GM12891 (cell line): ENCODE measurements around the gene DCD.

Source experiments
- POLR2AphosphoS5 ChIP-seq: IDR thresholded peaks from 2 replicates; pipeline ENCODE4 v1.6.1; 2011; ENCODE audit warnings: low read depth, low read length, control low read depth
- TAF1 ChIP-seq: IDR thresholded peaks from 2 replicates; pipeline ENCODE4 v1.6.1; 2011; ENCODE audit warnings: low read depth, low read length, control low read depth

DNA sequence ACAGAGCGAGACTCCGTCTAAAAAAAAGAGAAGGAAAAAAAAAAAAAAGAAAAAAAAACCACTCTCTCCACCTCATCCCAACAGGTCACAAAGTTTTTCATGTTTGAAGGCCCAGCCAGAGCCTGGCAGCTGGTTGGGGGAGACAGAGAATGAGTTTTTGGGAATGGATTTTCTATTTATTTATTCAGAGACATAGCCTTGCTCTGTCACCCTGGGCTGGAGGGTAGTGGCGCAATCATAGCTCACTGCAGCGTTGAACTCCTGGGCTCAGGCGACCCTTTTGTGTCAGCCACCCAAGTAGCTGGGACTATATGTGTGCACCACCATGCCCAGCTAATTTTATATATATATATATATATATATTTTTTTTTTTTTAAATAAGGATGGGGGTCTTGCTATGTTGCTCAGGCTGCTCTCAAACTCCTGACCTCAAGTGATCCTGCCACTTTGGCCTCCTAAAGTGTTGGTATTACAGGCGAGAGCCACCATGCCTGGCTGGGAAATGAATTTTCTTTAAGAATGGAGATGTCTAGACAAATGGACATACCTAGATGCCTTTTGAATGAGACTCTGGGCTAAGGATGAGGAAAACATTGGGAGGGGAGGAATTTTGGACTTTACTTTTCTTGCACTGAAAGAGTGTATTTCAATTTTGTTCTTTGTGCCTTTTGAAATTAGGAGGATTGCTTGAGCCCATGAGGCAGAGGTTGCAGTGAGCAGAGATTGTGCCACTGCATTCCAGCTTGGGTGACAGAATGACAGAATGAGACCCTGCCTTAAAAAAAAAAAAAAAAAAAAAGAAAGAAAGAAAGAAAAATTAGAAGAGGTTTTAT is 42.8 kb downstream of the DCD start:
- TF ChIP-seq POLR2AphosphoS5: no peak
- TF ChIP-seq TAF1: no peak
